Measurements from ENCODE around the gene DHCR24.

DHCR24 gene

DNA sequence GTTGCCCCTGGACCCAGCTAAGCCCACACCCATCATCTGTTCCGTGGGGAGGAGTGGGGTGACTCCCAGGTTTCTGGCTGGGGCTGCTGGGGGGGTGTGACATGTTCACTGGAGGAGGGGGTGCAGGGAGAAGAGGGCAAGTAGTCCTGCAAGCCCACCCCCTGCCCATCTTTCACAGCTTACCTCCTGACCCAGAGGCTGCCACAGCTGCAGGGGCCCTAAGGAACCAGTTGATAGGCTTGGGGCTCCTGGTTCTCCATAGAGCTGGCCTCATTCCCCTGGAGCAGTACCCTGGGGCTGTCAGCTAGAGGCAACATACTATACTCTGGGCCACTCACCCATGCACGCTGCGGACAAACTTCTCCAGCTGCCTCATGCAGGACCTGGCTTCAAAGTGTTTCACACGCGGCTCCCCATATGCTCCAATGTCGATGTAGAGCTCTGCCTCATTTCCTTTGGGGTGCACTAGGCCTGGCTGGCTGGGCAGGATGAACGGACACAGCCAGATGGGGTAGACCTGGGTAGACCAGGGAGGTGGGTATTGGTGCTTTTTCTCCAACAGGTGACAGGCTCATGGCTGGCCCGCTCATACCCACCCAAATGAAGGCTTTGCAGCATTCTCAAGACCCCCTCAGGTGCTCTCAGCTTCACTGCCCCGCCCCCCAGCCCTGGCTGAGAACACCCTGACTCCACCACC lies 33.8 kb downstream of the DHCR24 start:
- H3K4me3 ChIP-seq (ENCODE audit: low read depth, low read length): no peak overlapping the region
- DNase-seq (ENCODE audit: low read depth): no peak
- TF ChIP-seq, protein P1, sequence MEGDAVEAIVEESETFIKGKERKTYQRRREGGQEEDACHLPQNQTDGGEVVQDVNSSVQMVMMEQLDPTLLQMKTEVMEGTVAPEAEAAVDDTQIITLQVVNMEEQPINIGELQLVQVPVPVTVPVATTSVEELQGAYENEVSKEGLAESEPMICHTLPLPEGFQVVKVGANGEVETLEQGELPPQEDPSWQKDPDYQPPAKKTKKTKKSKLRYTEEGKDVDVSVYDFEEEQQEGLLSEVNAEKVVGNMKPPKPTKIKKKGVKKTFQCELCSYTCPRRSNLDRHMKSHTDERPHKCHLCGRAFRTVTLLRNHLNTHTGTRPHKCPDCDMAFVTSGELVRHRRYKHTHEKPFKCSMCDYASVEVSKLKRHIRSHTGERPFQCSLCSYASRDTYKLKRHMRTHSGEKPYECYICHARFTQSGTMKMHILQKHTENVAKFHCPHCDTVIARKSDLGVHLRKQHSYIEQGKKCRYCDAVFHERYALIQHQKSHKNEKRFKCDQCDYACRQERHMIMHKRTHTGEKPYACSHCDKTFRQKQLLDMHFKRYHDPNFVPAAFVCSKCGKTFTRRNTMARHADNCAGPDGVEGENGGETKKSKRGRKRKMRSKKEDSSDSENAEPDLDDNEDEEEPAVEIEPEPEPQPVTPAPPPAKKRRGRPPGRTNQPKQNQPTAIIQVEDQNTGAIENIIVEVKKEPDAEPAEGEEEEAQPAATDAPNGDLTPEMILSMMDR (conservative IDR thresholded peaks at IDR 0.05; ENCODE audit: low read depth, low read length): no peak

DNA sequence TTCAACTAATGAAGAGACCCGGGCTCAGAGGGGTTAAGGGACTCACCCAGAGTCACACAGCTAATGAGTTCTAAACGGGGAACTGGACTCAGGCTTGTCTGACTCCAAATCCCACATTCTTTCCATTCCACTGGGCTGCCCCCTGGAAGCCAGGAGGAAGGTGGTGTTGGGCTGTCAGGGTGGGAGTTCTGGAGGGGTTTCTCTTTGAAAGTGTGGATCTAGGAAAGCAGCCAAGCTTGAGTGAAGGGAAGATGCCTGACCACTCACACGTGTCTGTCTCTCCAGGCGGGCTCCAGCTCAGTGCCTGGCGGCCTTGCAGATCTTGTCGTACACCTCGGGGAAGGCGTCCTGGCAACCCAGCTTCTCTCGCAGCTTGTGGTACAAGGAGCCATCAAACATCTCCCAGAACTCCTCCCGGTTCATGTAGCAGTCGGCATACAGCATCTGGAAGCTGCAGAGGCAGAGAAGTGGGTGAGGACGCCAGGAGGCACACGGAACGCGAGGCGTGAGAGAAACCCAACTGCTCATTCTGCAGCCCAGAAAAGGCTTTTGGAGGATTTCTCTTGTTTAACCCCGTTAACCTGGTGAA lies 35.0 kb downstream of the DHCR24 start:
- DNase-seq (ENCODE audit: low read depth): peak; percentile 31
- H3K4me3 ChIP-seq (ENCODE audit: low read depth, low read length): no peak overlapping the region
- TF ChIP-seq, protein P1 (conservative IDR thresholded peaks at IDR 0.05; ENCODE audit: low read depth, low read length): no peak

DNA sequence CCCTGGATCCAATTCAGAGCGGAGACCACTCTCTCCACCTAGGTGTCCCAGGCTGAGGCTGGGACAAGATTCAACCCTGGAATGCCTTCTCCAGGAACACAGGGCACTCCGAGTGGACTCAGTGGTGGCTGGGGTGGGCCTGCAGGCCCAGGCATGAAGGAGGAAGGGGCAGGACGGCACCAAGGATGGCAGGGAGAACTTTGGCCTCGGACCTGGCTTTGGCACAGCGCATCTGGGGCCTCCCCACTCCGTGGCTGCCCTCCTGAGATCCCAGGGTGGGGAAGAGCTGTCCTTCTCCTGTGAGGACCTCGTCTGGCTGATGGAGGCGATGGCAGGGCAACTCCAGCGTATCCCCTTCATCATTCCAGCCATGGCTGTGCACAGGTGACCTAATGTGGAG lies 35.6 kb downstream of the DHCR24 start:
- DNase-seq (ENCODE audit: low read depth): no peak
- H3K4me3 ChIP-seq (ENCODE audit: low read depth, low read length): no peak overlapping the region
- TF ChIP-seq, protein P1 (conservative IDR thresholded peaks at IDR 0.05; ENCODE audit: low read depth, low read length): no peak

DNA sequence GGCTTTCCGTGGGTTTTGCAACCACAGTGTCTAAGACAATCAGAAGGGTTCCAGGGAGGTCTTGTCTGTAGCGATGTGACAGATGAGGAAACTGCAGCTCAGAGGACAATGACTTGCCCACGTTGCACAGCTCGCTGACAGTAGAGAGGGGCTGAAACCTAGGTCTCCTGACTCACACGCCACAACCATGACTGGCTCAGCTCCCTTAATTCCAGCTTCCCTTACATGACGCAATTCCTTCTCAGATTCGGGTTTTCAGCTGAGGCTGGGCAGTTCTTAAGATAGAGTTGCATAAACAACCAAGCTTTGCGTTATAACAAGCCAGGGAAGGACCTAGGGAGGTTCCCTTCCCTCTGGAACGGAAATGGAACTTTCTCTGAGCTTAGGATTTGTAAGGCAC lies 36.3 kb downstream of the DHCR24 start:
- peak; percentile 99 for DNase-seq (ENCODE audit: low read depth)
- no peak overlapping the region for H3K4me3 ChIP-seq (ENCODE audit: low read depth, low read length)
- TF ChIP-seq, protein P1 (conservative IDR thresholded peaks at IDR 0.05; ENCODE audit: low read depth, low read length): no peak

DNA sequence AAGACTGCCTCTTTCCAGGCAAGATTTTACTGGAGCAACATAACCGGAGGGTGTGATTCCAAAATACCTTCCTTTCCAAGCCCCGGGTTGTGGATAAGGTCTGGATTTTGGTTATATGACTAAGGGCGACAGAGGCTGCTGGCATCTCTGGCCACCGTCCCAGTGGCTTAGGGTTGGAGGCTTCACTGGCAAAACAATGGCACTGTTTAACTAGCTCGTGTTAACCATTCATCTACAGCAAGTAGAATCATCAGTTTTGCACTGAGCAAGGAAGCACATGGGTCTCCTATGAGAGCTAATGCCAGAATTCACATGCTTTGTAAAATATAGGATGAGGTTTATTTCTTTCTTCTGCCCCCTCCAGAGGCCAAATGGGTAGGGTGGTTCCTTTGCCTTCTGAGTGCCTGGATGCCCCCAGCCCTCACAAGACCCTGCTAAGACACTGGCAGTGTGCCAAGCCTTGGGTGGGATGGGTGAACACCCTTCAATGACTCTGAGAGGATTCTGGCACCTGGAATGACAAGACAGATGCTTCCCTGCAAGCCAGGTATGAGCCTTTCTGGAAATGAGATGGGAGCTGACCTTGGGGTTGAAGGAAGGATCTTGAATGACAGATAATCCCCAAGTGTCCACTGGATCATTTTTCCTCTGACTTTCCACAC lies 36.8 kb downstream of the DHCR24 start:
- TF ChIP-seq, protein P1 (conservative IDR thresholded peaks at IDR 0.05; ENCODE audit: low read depth, low read length): no peak
- no peak overlapping the region for H3K4me3 ChIP-seq (ENCODE audit: low read depth, low read length)
- no peak for DNase-seq (ENCODE audit: low read depth)

DNA sequence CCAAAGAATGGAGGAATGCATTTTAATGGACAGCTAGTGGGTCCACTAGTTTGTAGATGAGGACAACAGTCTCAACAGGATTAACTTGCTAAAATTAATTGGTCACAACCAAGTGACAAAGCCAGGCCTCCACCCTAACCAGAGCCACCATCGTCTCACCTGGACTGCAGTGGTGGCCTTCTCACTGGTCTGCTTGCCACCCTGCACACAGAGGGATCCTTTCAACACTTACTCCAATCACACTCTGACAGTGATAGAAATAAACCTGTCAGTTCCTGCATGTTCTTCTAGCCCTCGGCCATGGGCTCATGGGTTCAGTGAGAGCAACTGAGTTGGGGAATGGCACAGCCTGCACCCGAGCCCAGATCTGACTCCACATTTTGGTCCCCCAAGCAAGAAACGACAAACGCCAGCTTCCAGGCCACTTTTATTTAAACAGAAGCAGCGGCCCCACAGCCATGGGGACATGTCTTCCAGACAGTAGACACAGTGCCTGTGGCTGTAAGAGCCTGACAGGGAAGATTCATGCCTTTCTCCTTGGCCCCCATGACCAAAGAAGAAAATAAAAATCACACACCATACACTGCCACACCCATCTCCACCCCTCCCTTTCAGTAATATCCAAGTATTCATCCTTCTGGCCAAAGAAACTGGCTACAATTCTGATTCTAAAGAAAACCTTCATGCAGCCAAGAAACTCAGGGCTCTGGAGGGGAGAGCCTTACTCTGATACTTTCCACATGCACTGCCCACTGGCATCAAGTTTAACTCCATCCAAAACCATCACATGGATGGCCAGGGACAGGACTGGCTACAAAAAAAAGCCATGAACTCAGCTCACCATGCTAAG lies 37.6 kb downstream of the DHCR24 start:
- DNase-seq (ENCODE audit: low read depth): no peak
- TF ChIP-seq, protein P1 (conservative IDR thresholded peaks at IDR 0.05; ENCODE audit: low read depth, low read length): no peak

More for the DNA sequence above, 37.6 kb downstream of the DHCR24 start:
- no peak overlapping the region for H3K4me3 ChIP-seq (ENCODE audit: low read depth, low read length)
